DOHH2 (cell line): ENCODE data around the gene SLC17A5.

Experiments used
- H3F3A ChIP-seq: fragments of 200-600 bp; sonication (generic), shearing (Covaris generic); 2 replicates; pipeline ENCODE4 v1.6.0; 2016; ENCODE audit warnings: antibody characterized with exemption, mild to moderate bottlenecking; ENCODE audit not compliant: control insufficient read depth, insufficient read depth
- H3K27ac ChIP-seq: fragments of 200-600 bp; sonication (generic); 2 replicates; pipeline ENCODE4 v1.5.1; 2014; ENCODE audit warnings: low read depth, mild to moderate bottlenecking, low read length, moderate library complexity
- H3K27me3 ChIP-seq: fragments of 200-600 bp; sonication (generic); 2 replicates; pipeline ENCODE4 v1.6.1; 2014; ENCODE audit warnings: mild to moderate bottlenecking, low read length, mixed read lengths; ENCODE audit not compliant: control insufficient read depth
- H3K36me3 ChIP-seq: fragments of 200-600 bp; sonication (generic); 2 replicates; pipeline ENCODE4 v1.6.1; 2014; ENCODE audit warnings: mild to moderate bottlenecking, low read length, moderate library complexity, mixed read lengths; ENCODE audit not compliant: control insufficient read depth
- H3K4me1 ChIP-seq: fragments of 200-600 bp; sonication (generic); 2 replicates; pipeline ENCODE4 v1.6.1; 2014; ENCODE audit warnings: mild to moderate bottlenecking, low read length, mixed read lengths; ENCODE audit not compliant: control insufficient read depth
- H3K4me2 ChIP-seq: fragments of 200-600 bp; sonication (generic); 2 replicates; pipeline ENCODE4 v1.6.0; 2014; ENCODE audit warnings: mild to moderate bottlenecking, low read length, moderate library complexity
- H3K4me3 ChIP-seq: fragments of 200-600 bp; sonication (generic); 2 replicates; pipeline ENCODE4 v1.5.1; 2014; ENCODE audit warnings: mild to moderate bottlenecking, low read length, mixed read lengths
- H3K79me2 ChIP-seq: fragments of 200-600 bp; sonication (generic); 2 replicates; pipeline ENCODE4 v1.6.1; 2014; ENCODE audit warnings: mild to moderate bottlenecking, low read length, mixed read lengths; ENCODE audit not compliant: control insufficient read depth
- H3K9me2 ChIP-seq: fragments of 200-600 bp; sonication (generic); replicated peaks from 2 replicates; pipeline ENCODE4 v1.6.1; 2014; ENCODE audit warnings: mild to moderate bottlenecking, low read length, mixed read lengths; ENCODE audit not compliant: control insufficient read depth
- H3K9me3 ChIP-seq: fragments of 200-600 bp; sonication (generic); 2 replicates; pipeline ENCODE4 v1.6.1; 2014; ENCODE audit warnings: antibody characterized with exemption, low read length, mixed read lengths; ENCODE audit not compliant: control insufficient read depth, insufficient read depth
- H4K20me1 ChIP-seq: fragments of 200-600 bp; sonication (generic); 2 replicates; pipeline ENCODE4 v1.6.0; 2014; ENCODE audit warnings: low read depth, mild to moderate bottlenecking, antibody characterized with exemption, low read length, moderate library complexity; ENCODE audit not compliant: control insufficient read depth, insufficient read depth
- CTCF ChIP-seq: fragments of 200-600 bp; sonication (generic); IDR thresholded peaks from one replicate; pipeline ENCODE4 v1.5.1; 2014; ENCODE audit warnings: antibody characterized with exemption, mild to moderate bottlenecking, low read depth, low read length; ENCODE audit not compliant: poor library complexity, severe bottlenecking
- EZH2phosphoT487 ChIP-seq: fragments of 200-600 bp; sonication (generic); IDR thresholded peaks from 2 replicates; pipeline ENCODE4 v1.6.1; 2017; ENCODE audit warnings: borderline replicate concordance, mild to moderate bottlenecking, antibody characterized with exemption, low read length, moderate library complexity, mixed read lengths

Gene SLC17A5

GRCh38 chr6:73613806-73614536 lies 39.8 kb downstream of the SLC17A5 start:
- no peak overlapping the region for H3K4me2 ChIP-seq
- H3K79me2 ChIP-seq: no peaks in the 10 kb centered on the region
- H3K9me2 ChIP-seq: no peaks in the 10 kb centered on the region
- no peaks in the 10 kb centered on the region for H4K20me1 ChIP-seq
- H3K4me3 ChIP-seq: no peak overlapping the region
- H3F3A ChIP-seq: no peaks in the 10 kb centered on the region
- H3K27me3 ChIP-seq: no peaks in the 10 kb centered on the region
- H3K36me3 ChIP-seq: peaks cover 4% of the 10 kb centered on the region
- H3K27ac ChIP-seq: no peak overlapping the region
- no peaks in the 10 kb centered on the region for H3K9me3 ChIP-seq
- TF ChIP-seq EZH2phosphoT487 (no peak), CTCF (no peak)
- H3K4me1 ChIP-seq: no peaks in the 10 kb centered on the region

- no peaks in the 10 kb centered on the region for H3K27me3 ChIP-seq
Observed at GRCh38 chr6:73612611-73613010, 41.2 kb downstream of the SLC17A5 start.

GRCh38 chr6:73610444-73611275 lies 43.1 kb downstream of the SLC17A5 start:
- H3K27ac ChIP-seq: no peak overlapping the region
- H3K4me1 ChIP-seq: no peaks in the 10 kb centered on the region
- H3K4me2 ChIP-seq: no peak overlapping the region
- TF ChIP-seq CTCF: peak; percentile 66
- no peak for TF ChIP-seq EZH2phosphoT487
- no peaks in the 10 kb centered on the region for H3K27me3 ChIP-seq
- H3K4me3 ChIP-seq: no peak overlapping the region
- H4K20me1 ChIP-seq: no peaks in the 10 kb centered on the region
- peaks cover 9% of the 10 kb centered on the region for H3K36me3 ChIP-seq
- no peaks in the 10 kb centered on the region for H3K79me2 ChIP-seq
- no peaks in the 10 kb centered on the region for H3K9me3 ChIP-seq
- H3F3A ChIP-seq: no peaks in the 10 kb centered on the region
- H3K9me2 ChIP-seq: no peaks in the 10 kb centered on the region

More at GRCh38 chr6:73612611-73613010, 41.2 kb downstream of the SLC17A5 start:
- TF ChIP-seq EZH2phosphoT487: no peak
- no peak for TF ChIP-seq CTCF
- Histone ChIP-seq H3K4me2 (no peak overlapping the region), H3F3A (no peaks in the 10 kb centered on the region), H3K27ac (no peak overlapping the region), H3K4me1 (no peaks in the 10 kb centered on the region), H3K9me3 (no peaks in the 10 kb centered on the region), H3K4me3 (no peak overlapping the region), H3K36me3 (peaks cover 9% of the 10 kb centered on the region), H3K9me2 (no peaks in the 10 kb centered on the region), H3K79me2 (no peaks in the 10 kb centered on the region), H4K20me1 (no peaks in the 10 kb centered on the region)
